Neuronal stem cell (in vitro differentiated cells): Measurements from ENCODE around the gene DDX23.
A peak's percentile ranks its signal among the peaks of the same experiment; 100 is the strongest.

Experiments used
- DNase-seq: peaks from one replicate; pipeline ENCODE4 v3.0.0-alpha.2; 2013; ENCODE audit warnings: low spot score
- H2AFZ ChIP-seq: one replicate; pipeline ENCODE4 v1.6.1; 2013; ENCODE audit warnings: mild to moderate bottlenecking, low read length, inconsistent platforms
- H2AK5ac ChIP-seq: 2 replicates; pipeline ENCODE4 v1.6.1; 2013; ENCODE audit warnings: low read depth, mild to moderate bottlenecking, inconsistent platforms, low read length, moderate library complexity, mixed read lengths
- H2BK120ac ChIP-seq: 2 replicates; pipeline ENCODE4 v1.6.1; 2013; ENCODE audit warnings: low read depth, mild to moderate bottlenecking, inconsistent platforms, low read length, moderate library complexity, mixed read lengths
- H2BK12ac ChIP-seq: one replicate; pipeline ENCODE4 v1.6.1; 2013; ENCODE audit warnings: low read length, inconsistent platforms
- H2BK15ac ChIP-seq: 2 replicates; pipeline ENCODE4 v1.6.1; 2013; ENCODE audit warnings: mild to moderate bottlenecking, low read length, inconsistent platforms, mixed read lengths
- H2BK5ac ChIP-seq: one replicate; pipeline ENCODE4 v1.6.1; 2013; ENCODE audit warnings: inconsistent platforms, mild to moderate bottlenecking, low read length, moderate library complexity
- H3K14ac ChIP-seq: one replicate; pipeline ENCODE4 v1.6.1; 2013; ENCODE audit warnings: low read length, inconsistent platforms
- H3K18ac ChIP-seq: 2 replicates; pipeline ENCODE4 v1.6.1; 2013; ENCODE audit warnings: low read length, inconsistent platforms
- H3K23ac ChIP-seq: 2 replicates; pipeline ENCODE4 v1.6.1; 2013; ENCODE audit warnings: low read depth, mild to moderate bottlenecking, mixed read lengths, low read length, inconsistent platforms; ENCODE audit not compliant: poor library complexity
- H3K27ac ChIP-seq: replicated peaks from 3 replicates; pipeline ENCODE4 v1.5.1; 2013; ENCODE audit warnings: low read length, inconsistent platforms
- H3K27me3 ChIP-seq, 3 experiments: 2 replicates each; pipeline ENCODE4 v1.6.1; 2013; ENCODE audit warnings: low read length in 3 of 3, mild to moderate bottlenecking in 2 of 3, inconsistent platforms in 1 of 3, low read depth in 1 of 3, mixed read lengths in 1 of 3, moderate library complexity in 1 of 3; ENCODE audit not compliant: control insufficient read depth in 3 of 3, insufficient read depth in 3 of 3
- H3K36me3 ChIP-seq, 2 donors: replicated peaks in 1 of 2; 2 replicates each; pipeline ENCODE4 v1.6.1; 2013; ENCODE audit warnings: low read length in 2 of 2; ENCODE audit not compliant: control insufficient read depth in 2 of 2, insufficient read depth in 2 of 2
- H3K4ac ChIP-seq: 2 replicates; pipeline ENCODE4 v1.6.1; 2013; ENCODE audit warnings: inconsistent platforms, mild to moderate bottlenecking, low read length, moderate library complexity
- H3K4me1 ChIP-seq, 2 donors: 1 replicate in 1 of 2; 2 replicates in 1 of 2; pipeline ENCODE4 v1.6.1; 2013; ENCODE audit warnings: low read length in 2 of 2, low read depth in 1 of 2; ENCODE audit not compliant: control insufficient read depth in 2 of 2, insufficient read depth in 1 of 2
- H3K4me2 ChIP-seq: one replicate; pipeline ENCODE4 v1.6.1; 2013; ENCODE audit warnings: mild to moderate bottlenecking, low read length, inconsistent platforms; ENCODE audit not compliant: insufficient read depth, poor library complexity, severe bottlenecking
- H3K4me3 ChIP-seq, 2 donors: 2 replicates each; pipeline ENCODE4 v1.5.1; 2013; ENCODE audit warnings: low read length in 2 of 2, mild to moderate bottlenecking in 2 of 2, inconsistent platforms in 1 of 2, moderate library complexity in 1 of 2
- H3K79me1 ChIP-seq: one replicate; pipeline ENCODE4 v1.6.1; 2013; ENCODE audit warnings: low read depth, mild to moderate bottlenecking, inconsistent platforms, low read length, moderate library complexity
- H3K9ac ChIP-seq: one replicate; pipeline ENCODE4 v1.6.1; 2013; ENCODE audit warnings: mild to moderate bottlenecking, low read depth, low read length, inconsistent platforms; ENCODE audit not compliant: poor library complexity
- H3K9me3 ChIP-seq, 2 donors: replicated peaks in 1 of 2; 2 replicates each; pipeline versions ENCODE3 to v1.6.1; 2013; ENCODE audit warnings: low read length in 2 of 2, mild to moderate bottlenecking in 2 of 2, inconsistent platforms in 1 of 2, low read depth in 1 of 2, mixed read lengths in 1 of 2, moderate library complexity in 1 of 2; ENCODE audit not compliant: control insufficient read depth in 2 of 2, insufficient read depth in 1 of 2
- H4K8ac ChIP-seq: one replicate; pipeline ENCODE4 v1.6.1; 2013; ENCODE audit warnings: low read depth, mild to moderate bottlenecking, inconsistent platforms, low read length, moderate library complexity
- H4K91ac ChIP-seq: one replicate; pipeline ENCODE4 v1.6.1; 2013; ENCODE audit warnings: low read length, low read depth, mild to moderate bottlenecking, inconsistent platforms; ENCODE audit not compliant: poor library complexity
- WGBS, 2 donors: extraction: QIAGEN DNeasy Blood & Tissue Kit; methylation state at CpG; one replicate each; pipeline ENCODE4 v1.1.7; 2013; ENCODE audit warnings: missing lambda C conversion rate in 2 of 2, mixed read lengths in 1 of 2; ENCODE audit not compliant: insufficient read length in 2 of 2, insufficient replicate concordance in 1 of 2; ENCODE audit errors: extremely low coverage in 2 of 2; 5-methylcytosine and 5-hydroxymethylcytosine counted together

Gene DDX23

DNA sequence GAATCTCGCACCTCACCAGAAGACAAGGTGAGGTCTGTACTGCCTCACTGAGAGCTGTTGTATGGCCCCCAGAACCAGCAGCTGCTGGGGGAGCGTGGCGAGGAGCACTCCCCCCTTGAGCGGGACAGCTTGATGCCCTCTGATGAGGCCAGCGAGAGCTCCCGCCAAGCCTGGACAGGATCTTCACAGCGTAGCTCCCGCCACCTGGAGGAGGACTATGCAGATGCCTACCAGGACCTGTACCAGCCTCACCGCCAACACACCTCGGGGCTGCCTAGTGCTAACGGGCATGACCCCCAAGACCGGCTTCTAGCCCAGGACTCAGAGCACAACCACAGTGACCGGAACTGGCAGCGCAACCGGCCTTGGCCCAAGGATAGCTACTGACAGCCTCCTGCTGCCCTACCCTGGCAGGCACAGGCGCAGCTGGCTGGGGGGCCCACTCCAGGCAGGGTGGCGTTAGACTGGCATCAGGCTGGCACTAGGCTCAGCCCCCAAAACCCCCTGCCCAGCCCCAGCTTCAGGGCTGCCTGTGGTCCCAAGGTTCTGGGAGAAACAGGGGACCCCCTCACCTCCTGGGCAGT lies 24.4 kb downstream of the DDX23 start:
- Histone ChIP-seq H4K8ac (no peak overlapping the region), H3K9me3 (no peaks in the 10 kb centered on the region), H3K14ac (no peak overlapping the region), H2BK120ac (no peak overlapping the region), H3K4ac (no peak overlapping the region), H3K9ac (no peak overlapping the region), H2AK5ac (no peak overlapping the region), H3K36me3 (peaks cover 78 to 97% of the 10 kb centered on the region in 2 donors), H2AFZ (no peak overlapping the region), H3K4me1 (no peaks in the 10 kb centered on the region), H3K18ac (no peak overlapping the region), H3K4me2 (no peak overlapping the region), H2BK5ac (no peak overlapping the region), H4K91ac (no peak overlapping the region), H2BK12ac (no peak overlapping the region), H3K4me3 (no peak overlapping the region), H3K79me1 (no peaks in the 10 kb centered on the region), H3K23ac (no peak overlapping the region), H2BK15ac (no peak overlapping the region), H3K27me3 (no peaks in the 10 kb centered on the region), H3K27ac (no peak overlapping the region)
- no CpG with 5 or more reads among the region's 17 CpGs for WGBS, 2 donors
- DNase-seq: no peak

DNA sequence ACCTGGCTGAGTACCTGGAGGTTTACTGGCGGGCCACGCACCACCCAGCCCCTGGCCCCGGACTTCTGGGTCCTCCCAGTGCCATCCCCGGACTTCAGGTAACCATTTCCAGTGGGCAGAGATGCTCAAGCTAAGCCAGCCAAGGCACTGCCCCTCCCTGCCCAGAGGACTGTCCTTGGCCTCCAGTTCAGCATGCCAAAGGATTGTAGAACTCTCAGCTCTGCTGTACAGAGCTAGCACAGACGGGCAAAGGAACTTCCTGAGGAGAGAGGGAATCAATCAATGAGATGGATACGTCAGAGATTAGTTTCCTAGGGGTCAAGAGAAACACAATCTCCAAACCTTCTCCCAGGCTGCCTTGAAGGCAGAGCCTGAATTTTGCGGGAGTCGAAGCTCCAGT lies 24.9 kb downstream of the DDX23 start:
- no peaks in the 10 kb centered on the region for H3K79me1 ChIP-seq

DNA sequence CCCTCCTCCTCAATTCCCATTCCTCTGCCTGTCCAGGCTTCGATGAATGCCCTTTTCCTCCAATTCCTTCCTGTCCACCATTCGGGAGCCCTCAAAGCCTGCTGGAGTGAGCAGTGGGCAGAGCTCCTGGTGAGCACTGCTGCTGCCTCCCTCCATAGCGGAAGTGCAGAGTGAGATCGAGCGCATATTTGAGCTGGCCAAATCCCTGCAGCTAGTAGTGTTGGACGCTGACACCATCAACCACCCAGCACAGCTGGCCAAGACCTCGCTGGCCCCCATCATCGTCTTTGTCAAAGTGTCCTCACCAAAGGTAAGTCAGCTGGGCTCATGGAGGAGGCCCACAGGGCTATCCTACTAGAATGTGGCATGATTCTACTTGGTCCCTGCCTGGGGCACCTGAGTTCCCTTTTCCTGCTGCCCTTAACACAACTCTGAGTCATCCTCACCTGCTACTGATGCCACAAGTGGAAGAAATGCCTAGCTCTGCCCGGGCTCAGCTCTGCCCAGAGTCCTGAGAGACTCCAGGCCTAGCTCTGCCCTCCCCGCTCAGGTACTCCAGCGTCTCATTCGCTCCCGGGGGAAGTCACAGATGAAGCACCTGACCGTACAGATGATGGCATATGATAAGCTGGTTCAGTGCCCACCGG lies 25.6 kb downstream of the DDX23 start:
- no peak overlapping the region for H3K27ac ChIP-seq
- no peaks in the 10 kb centered on the region for H3K79me1 ChIP-seq
- no peaks in the 10 kb centered on the region for H3K4me1 ChIP-seq
- H2BK12ac ChIP-seq: no peak overlapping the region
- H2BK15ac ChIP-seq: no peak overlapping the region
- no peak overlapping the region for H3K9ac ChIP-seq
- H4K8ac ChIP-seq: no peak overlapping the region
- H3K4me2 ChIP-seq: no peak overlapping the region
- H2AK5ac ChIP-seq: no peak overlapping the region
- no peak overlapping the region for H2AFZ ChIP-seq
- no peak overlapping the region for H3K23ac ChIP-seq
- no peak overlapping the region for H3K14ac ChIP-seq
- H4K91ac ChIP-seq: no peak overlapping the region
- no peak overlapping the region for H3K4ac ChIP-seq
- no peak overlapping the region for H2BK120ac ChIP-seq
- no CpG with 5 or more reads among the region's 15 CpGs for WGBS, 2 donors
- peak overlapping the region in 1 of 2 donors; percentile 26 for H3K4me3 ChIP-seq
- no peaks in the 10 kb centered on the region for H3K27me3 ChIP-seq
- H3K18ac ChIP-seq: no peak overlapping the region
- H3K36me3 ChIP-seq: peaks cover 65 to 87% of the 10 kb centered on the region in 2 donors
- H3K9me3 ChIP-seq: no peaks in the 10 kb centered on the region
- no peak overlapping the region for H2BK5ac ChIP-seq
- DNase-seq: no peak

More for the DNA sequence above, 24.9 kb downstream of the DDX23 start:
- H2BK5ac ChIP-seq: no peak overlapping the region
- no peak overlapping the region for H3K4me2 ChIP-seq
- H3K9me3 ChIP-seq: no peaks in the 10 kb centered on the region
- no peaks in the 10 kb centered on the region for H3K27me3 ChIP-seq
- H3K36me3 ChIP-seq: peaks cover 72 to 92% of the 10 kb centered on the region in 2 donors
- H3K4me1 ChIP-seq: no peaks in the 10 kb centered on the region
- no peak overlapping the region for H2BK15ac ChIP-seq
- no CpG with 5 or more reads among the region's 8 CpGs for WGBS, 2 donors
- no peak overlapping the region for H3K27ac ChIP-seq
- H4K8ac ChIP-seq: no peak overlapping the region
- H3K14ac ChIP-seq: no peak overlapping the region
- H2AFZ ChIP-seq: no peak overlapping the region
- H3K18ac ChIP-seq: no peak overlapping the region
- H3K23ac ChIP-seq: no peak overlapping the region
- H4K91ac ChIP-seq: no peak overlapping the region
- no peak overlapping the region for H3K9ac ChIP-seq
- H3K4me3 ChIP-seq: no peak overlapping the region
- H2AK5ac ChIP-seq: no peak overlapping the region
- no peak for DNase-seq
- no peak overlapping the region for H3K4ac ChIP-seq
- no peak overlapping the region for H2BK120ac ChIP-seq
- H2BK12ac ChIP-seq: no peak overlapping the region

DNA sequence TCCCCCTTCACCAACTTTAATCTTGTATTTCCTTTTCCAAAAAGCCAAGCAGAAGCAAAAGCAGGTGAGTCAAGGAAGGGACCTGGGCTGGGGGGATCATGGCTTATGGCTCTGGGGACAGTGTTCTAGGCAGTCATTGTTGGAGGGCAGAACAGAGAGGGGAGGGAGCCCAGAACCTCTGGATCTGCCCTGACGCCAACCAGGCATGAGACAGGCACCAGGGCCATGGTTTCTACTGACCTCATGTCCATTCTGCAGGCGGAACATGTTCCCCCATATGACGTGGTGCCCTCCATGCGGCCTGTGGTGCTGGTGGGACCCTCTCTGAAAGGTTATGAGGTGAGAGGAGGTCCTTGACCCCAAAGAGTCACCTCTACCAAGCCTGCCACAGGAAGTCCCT lies 27.1 kb downstream of the DDX23 start:
- Histone ChIP-seq H3K4me1 (peaks cover 0 to 5% of the 10 kb centered on the region in 2 donors), H3K23ac (peak overlapping the region; percentile 37), H3K79me1 (no peaks in the 10 kb centered on the region), H3K27me3 (no peaks in the 10 kb centered on the region), H3K4me3 (no peak overlapping the region), H4K8ac (peak overlapping the region; percentile 54), H3K4ac (no peak overlapping the region), H3K4me2 (no peak overlapping the region), H2BK15ac (no peak overlapping the region), H3K9me3 (no peaks in the 10 kb centered on the region), H3K18ac (no peak overlapping the region), H2AK5ac (no peak overlapping the region), H2BK120ac (no peak overlapping the region), H3K27ac (no peak overlapping the region), H2BK5ac (no peak overlapping the region), H3K9ac (no peak overlapping the region), H4K91ac (no peak overlapping the region), H3K36me3 (peaks cover 51 to 78% of the 10 kb centered on the region in 2 donors), H3K14ac (peak overlapping the region; percentile 25), H2AFZ (no peak overlapping the region), H2BK12ac (no peak overlapping the region)
- DNase-seq: no peak
- WGBS, 2 donors: no CpG with 5 or more reads among the region's 4 CpGs
